ENCODE results near the gene TP63. TPM values are rescaled to one million over a fixed set of nuclear protein-coding genes. Genes with fewer than 3 reads are reported as not detected.

TP63 gene
- total and polyA plus RNA-seq, 2 experiments from 2014 or later = not detected

- TF ChIP-seq ZNF462 (CRISPR knock-in tag; IDR thresholded peaks at IDR 0.05) (no peak), ZNF331 (CRISPR knock-in tag; IDR thresholded peaks at IDR 0.05; ENCODE audit: low read depth) (no peak), JUNB (IDR thresholded peaks at IDR 0.05; ENCODE audit: unreplicated experiment) (no peak), CREB1 (CRISPR knock-in tag; IDR thresholded peaks at IDR 0.05; ENCODE audit: low read depth) (no peak), NANOG (IDR thresholded peaks at IDR 0.05; ENCODE audit: borderline replicate concordance) (no peak)
- TF ChIP-seq, protein P1, sequence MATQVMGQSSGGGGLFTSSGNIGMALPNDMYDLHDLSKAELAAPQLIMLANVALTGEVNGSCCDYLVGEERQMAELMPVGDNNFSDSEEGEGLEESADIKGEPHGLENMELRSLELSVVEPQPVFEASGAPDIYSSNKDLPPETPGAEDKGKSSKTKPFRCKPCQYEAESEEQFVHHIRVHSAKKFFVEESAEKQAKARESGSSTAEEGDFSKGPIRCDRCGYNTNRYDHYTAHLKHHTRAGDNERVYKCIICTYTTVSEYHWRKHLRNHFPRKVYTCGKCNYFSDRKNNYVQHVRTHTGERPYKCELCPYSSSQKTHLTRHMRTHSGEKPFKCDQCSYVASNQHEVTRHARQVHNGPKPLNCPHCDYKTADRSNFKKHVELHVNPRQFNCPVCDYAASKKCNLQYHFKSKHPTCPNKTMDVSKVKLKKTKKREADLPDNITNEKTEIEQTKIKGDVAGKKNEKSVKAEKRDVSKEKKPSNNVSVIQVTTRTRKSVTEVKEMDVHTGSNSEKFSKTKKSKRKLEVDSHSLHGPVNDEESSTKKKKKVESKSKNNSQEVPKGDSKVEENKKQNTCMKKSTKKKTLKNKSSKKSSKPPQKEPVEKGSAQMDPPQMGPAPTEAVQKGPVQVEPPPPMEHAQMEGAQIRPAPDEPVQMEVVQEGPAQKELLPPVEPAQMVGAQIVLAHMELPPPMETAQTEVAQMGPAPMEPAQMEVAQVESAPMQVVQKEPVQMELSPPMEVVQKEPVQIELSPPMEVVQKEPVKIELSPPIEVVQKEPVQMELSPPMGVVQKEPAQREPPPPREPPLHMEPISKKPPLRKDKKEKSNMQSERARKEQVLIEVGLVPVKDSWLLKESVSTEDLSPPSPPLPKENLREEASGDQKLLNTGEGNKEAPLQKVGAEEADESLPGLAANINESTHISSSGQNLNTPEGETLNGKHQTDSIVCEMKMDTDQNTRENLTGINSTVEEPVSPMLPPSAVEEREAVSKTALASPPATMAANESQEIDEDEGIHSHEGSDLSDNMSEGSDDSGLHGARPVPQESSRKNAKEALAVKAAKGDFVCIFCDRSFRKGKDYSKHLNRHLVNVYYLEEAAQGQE (IDR thresholded peaks at IDR 0.05; ENCODE audit: unreplicated experiment) = no peak
Observed at GRCh38 chr3:189808246-189809007, 177.2 kb downstream of the TP63 start (continued).

All from GM23338 (cell line).